MCF 10A (cell line): ENCODE data around the gene MUSK. TPM values are rescaled to one million over a fixed set of nuclear protein-coding genes. Genes with fewer than 3 reads are reported as not detected.

Source experiments
- BruUV-seq: library from RNA; stranded (reverse); fragments of 400-500 nt; replicated peaks from 2 replicates; lab custom pipeline; 2021; lab: Mats Ljungman, UMichigan
- CTCF ChIA-PET: fragments of 300-600 bp; sonication (Branson Sonifier 250); formaldehyde crosslinking; extraction: SDS; loops from one replicate; lab custom pipeline; 2021; ENCODE audit warnings: antibody characterized with exemption, inconsistent platforms; lab: Yijun Ruan, JAX
- POLR2A ChIA-PET: fragments of 300-600, 350-650 bp; sonication (Branson Sonifier 250); formaldehyde crosslinking; extraction: SDS; loops from one replicate; lab custom pipeline; 2020; ENCODE audit warnings: antibody characterized with exemption, inconsistent platforms; lab: Yijun Ruan, JAX
- DNase-seq: peaks from one replicate; pipeline ENCODE4 v3.0.0-alpha.2; 2018; ENCODE audit not compliant: unreplicated experiment
- H3K27ac Mint-ChIP-seq: one replicate; pipeline ENCODE4 v1.8.0; 2022; ENCODE audit warnings: mild to moderate bottlenecking, low read depth, mixed read lengths; ENCODE audit not compliant: unreplicated experiment
- H3K27me3 Mint-ChIP-seq: one replicate; pipeline ENCODE4 v1.8.0; 2022; ENCODE audit warnings: mixed read lengths; ENCODE audit not compliant: insufficient read depth, unreplicated experiment
- H3K36me3 Mint-ChIP-seq: one replicate; pipeline ENCODE4 v1.8.0; 2022; ENCODE audit warnings: mild to moderate bottlenecking, moderate library complexity, mixed read lengths; ENCODE audit not compliant: insufficient read depth, unreplicated experiment
- H3K4me1 Mint-ChIP-seq: one replicate; pipeline ENCODE4 v1.8.0; 2022; ENCODE audit warnings: mixed read lengths; ENCODE audit not compliant: insufficient read depth, unreplicated experiment
- H3K4me3 Mint-ChIP-seq: one replicate; pipeline ENCODE4 v1.8.0; 2022; ENCODE audit warnings: mild to moderate bottlenecking, moderate library complexity, mixed read lengths; ENCODE audit not compliant: unreplicated experiment
- H3K9me3 Mint-ChIP-seq: one replicate; pipeline ENCODE4 v1.8.0; 2022; ENCODE audit warnings: mixed read lengths; ENCODE audit not compliant: unreplicated experiment
- intact Hi-C: fragments of 100-400 bp; cut with micrococcal nuclease; formaldehyde crosslinking; loops from 2 replicates; pipeline ENCODE4 v1.14.1; 2022
- total RNA-seq: library from RNA; stranded (reverse); gene quantifications from 2 replicates; pipeline ENCODE4 v1.2.3, GENCODE V29; 2022
- TF ChIP-seq, protein P1 (sequence below): fragments of 200-600 bp; IDR thresholded peaks from one replicate; pipeline ENCODE4 v1.8.0; 2022; ENCODE audit warnings: antibody characterized with exemption, mild to moderate bottlenecking; ENCODE audit not compliant: unreplicated experiment

The MUSK gene
- total RNA-seq, 1 experiment from 2014 or later: not detected

DNA sequence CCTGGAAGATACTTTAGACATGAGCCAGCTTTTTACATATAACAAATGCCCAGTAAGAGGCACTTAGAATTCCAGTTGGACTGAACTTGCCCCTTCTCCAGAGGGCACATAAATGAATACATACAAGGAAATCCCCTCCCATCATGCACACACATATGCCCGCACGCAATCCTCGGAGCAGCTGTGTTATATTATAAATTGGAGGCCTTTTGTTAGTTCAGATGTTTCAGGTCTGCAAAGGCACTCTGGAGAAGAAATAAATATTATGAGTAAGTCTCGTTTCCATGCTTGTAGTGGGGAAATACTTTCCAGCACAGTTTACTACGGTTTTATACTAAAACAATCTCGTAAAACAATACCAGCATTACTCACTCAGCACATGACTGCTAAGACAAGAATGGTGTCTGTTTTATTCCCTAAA is 17.6 kb upstream of the MUSK start:
- Mint-ChIP-seq H3K27me3 (no peaks in the 10 kb centered on the region), H3K4me3 (no peak overlapping the region), H3K36me3 (peaks cover 6% of the 10 kb centered on the region), H3K4me1 (peaks cover 6% of the 10 kb centered on the region), H3K27ac (peak overlapping the region; percentile 79), H3K9me3 (no peaks in the 10 kb centered on the region)
- CTCF ChIA-PET: interaction anchor here (1.0 kb wide), 1 partner anchor 93 kb away, joined by 3 read pairs; no protein-coding TSS in a partner anchor
- BruUV-seq: no TSS peak
- POLR2A ChIA-PET: no interaction called here
- TF ChIP-seq, protein P1, sequence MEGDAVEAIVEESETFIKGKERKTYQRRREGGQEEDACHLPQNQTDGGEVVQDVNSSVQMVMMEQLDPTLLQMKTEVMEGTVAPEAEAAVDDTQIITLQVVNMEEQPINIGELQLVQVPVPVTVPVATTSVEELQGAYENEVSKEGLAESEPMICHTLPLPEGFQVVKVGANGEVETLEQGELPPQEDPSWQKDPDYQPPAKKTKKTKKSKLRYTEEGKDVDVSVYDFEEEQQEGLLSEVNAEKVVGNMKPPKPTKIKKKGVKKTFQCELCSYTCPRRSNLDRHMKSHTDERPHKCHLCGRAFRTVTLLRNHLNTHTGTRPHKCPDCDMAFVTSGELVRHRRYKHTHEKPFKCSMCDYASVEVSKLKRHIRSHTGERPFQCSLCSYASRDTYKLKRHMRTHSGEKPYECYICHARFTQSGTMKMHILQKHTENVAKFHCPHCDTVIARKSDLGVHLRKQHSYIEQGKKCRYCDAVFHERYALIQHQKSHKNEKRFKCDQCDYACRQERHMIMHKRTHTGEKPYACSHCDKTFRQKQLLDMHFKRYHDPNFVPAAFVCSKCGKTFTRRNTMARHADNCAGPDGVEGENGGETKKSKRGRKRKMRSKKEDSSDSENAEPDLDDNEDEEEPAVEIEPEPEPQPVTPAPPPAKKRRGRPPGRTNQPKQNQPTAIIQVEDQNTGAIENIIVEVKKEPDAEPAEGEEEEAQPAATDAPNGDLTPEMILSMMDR: no peak
- intact Hi-C loops: loop anchor here (10.0 kb wide), 1 partner anchor 184 kb away; no protein-coding TSS in a partner anchor
- peak; percentile 58 for DNase-seq

DNA sequence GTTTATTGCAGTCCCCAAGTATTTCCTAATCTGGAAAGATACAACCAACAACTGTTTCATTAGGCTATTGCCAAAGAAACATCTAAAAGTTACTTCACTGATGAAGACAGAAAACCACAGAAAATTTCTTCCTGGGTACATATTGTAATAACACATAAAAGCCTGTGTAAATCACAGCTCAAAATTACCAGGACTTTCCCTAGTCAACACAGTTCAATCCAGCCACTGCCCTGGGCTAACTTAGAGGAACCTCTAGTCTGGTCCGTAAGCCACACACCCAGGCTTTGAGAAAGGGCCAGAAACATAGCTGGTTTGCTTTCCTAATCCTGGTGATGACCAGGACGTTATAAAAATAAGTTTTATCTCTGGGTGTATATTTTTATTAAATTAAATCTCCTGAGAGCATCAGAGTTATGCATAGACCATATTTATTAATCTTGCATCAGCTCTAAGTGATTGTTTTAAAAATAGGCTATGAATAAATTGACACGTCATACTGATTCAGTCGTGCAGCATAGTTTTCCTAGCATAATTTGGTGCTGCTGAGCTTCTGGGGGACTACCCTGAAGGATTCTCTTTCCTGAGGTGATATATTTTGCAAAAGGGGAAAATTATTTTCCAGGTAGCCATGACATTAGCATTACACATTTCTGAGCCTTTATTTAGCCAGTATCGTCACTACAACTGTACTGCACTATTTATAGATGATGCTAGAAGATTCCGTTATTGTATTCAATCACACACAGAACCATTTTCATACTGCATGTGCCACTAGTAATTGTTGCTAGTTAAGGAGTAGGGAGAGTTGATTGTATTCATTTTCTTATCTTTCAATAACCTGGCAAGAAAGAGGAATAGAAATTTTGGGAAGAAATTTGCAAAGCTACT is 12.6 kb upstream of the MUSK start:
- peaks cover 10% of the 10 kb centered on the region for H3K4me1 Mint-ChIP-seq
- H3K9me3 Mint-ChIP-seq: peaks cover 7% of the 10 kb centered on the region
- TF ChIP-seq, protein P1: no peak
- POLR2A ChIA-PET: interaction anchor here (0.7 kb wide), 1 partner anchor 263 kb away, joined by 3 read pairs; no protein-coding TSS in a partner anchor
- H3K36me3 Mint-ChIP-seq: peaks cover 13% of the 10 kb centered on the region
- no peak overlapping the region for H3K4me3 Mint-ChIP-seq
- intact Hi-C loops: loop anchor here (10.0 kb wide), 1 partner anchor 179 kb away; no protein-coding TSS in a partner anchor
- CTCF ChIA-PET: no interaction called here
- no TSS peak for BruUV-seq
- peak; percentile 71 for DNase-seq
- H3K27me3 Mint-ChIP-seq: no peaks in the 10 kb centered on the region
- H3K27ac Mint-ChIP-seq: peak overlapping the region; percentile 74

DNA sequence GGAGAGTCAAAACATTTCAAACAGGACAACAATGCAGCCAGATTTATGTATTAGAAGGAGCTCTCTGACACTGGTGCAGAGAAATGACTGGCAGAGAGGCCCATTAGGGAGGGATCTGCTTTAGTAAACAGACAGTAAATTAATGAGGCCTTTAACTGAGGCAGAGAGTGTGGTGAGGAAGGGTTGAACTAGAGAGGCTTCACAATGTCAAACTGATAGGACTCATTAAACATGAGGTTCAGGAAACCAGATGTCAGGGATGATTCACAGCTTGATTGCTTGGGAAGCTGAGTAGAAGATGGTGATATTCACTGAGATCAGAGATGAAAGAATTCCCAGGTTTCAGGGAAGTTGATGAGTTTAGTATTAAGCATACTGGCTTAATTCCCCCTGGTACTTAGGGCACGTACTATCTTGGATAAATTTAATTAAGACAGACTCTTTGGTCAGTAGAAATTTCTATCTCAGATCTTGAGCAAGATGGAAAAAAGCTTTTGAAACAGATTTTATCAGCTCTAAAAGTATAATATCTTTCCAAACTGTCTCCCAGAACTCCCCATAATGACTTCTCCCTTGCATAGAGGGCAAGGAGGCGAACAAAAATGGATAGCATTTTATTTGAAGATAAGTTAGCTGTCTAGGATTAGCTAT is 8.6 kb upstream of the MUSK start:
- Mint-ChIP-seq H3K4me3 (no peak overlapping the region), H3K27me3 (no peaks in the 10 kb centered on the region), H3K36me3 (peaks cover 7% of the 10 kb centered on the region), H3K4me1 (peaks cover 10% of the 10 kb centered on the region), H3K9me3 (peaks cover 7% of the 10 kb centered on the region), H3K27ac (no peak overlapping the region)
- no TSS peak for BruUV-seq
- DNase-seq: no peak
- POLR2A ChIA-PET: interaction anchor here (0.6 kb wide), 1 partner anchor 377 kb away, joined by 3 read pairs; no protein-coding TSS in a partner anchor
- intact Hi-C loops: loop anchor here (10.0 kb wide), 1 partner anchor 175 kb away; no protein-coding TSS in a partner anchor
- CTCF ChIA-PET: interaction anchor here (0.5 kb wide), 1 partner anchor 86 kb away, joined by 3 read pairs; no protein-coding TSS in a partner anchor
- TF ChIP-seq, protein P1: no peak

DNA sequence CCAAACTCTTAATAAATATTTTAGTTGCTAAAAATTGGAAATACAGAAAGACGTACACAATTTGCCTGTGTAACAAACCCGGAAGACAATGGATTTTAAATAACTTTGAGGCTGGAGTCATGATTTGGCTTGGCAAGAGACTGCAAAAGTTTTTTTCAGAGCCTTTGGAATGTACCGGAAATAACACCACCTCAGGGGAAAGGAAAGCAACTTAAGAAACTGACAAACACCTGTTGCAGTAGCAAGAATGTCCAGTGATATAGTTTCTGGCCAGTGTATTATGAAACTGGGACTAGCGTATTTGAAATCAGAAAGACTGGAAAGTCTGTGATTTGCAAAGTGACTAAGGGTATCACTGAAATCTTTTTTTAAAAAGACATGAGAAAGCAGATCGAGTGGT is 842 bp downstream of the MUSK start:
- TF ChIP-seq, protein P1: no peak
- BruUV-seq: no TSS peak
- no peaks in the 10 kb centered on the region for H3K9me3 Mint-ChIP-seq
- ChIA-PET POLR2A (no interaction called here), CTCF (no interaction called here)
- intact Hi-C loops: no loop called here
- H3K4me1 Mint-ChIP-seq: peaks cover 20% of the 10 kb centered on the region
- H3K36me3 Mint-ChIP-seq: no peaks in the 10 kb centered on the region
- no peaks in the 10 kb centered on the region for H3K27me3 Mint-ChIP-seq
- peak; percentile 73 for DNase-seq
- no peak overlapping the region for H3K4me3 Mint-ChIP-seq
- no peak overlapping the region for H3K27ac Mint-ChIP-seq
